ENCODE results near the gene RYR1.

- TF ChIP-seq, protein P1, sequence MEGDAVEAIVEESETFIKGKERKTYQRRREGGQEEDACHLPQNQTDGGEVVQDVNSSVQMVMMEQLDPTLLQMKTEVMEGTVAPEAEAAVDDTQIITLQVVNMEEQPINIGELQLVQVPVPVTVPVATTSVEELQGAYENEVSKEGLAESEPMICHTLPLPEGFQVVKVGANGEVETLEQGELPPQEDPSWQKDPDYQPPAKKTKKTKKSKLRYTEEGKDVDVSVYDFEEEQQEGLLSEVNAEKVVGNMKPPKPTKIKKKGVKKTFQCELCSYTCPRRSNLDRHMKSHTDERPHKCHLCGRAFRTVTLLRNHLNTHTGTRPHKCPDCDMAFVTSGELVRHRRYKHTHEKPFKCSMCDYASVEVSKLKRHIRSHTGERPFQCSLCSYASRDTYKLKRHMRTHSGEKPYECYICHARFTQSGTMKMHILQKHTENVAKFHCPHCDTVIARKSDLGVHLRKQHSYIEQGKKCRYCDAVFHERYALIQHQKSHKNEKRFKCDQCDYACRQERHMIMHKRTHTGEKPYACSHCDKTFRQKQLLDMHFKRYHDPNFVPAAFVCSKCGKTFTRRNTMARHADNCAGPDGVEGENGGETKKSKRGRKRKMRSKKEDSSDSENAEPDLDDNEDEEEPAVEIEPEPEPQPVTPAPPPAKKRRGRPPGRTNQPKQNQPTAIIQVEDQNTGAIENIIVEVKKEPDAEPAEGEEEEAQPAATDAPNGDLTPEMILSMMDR (IDR thresholded peaks at IDR 0.05): no peak
- TF ChIP-seq EZH2 (IDR thresholded peaks at IDR 0.05; ENCODE audit: borderline replicate concordance, insufficient read depth, low read depth, low read length, poor library complexity, severe bottlenecking): no peak
These were observed 75.5 kb downstream of the RYR1 start for GRCh38 chr19:38509027-38509426.

Measured in B cell (primary cell).